Measurements from ENCODE around the gene CLIC1.

CLIC1 gene

GRCh38 chr6:31761343-31761742 lies 25.0 kb upstream of the CLIC1 start:
- TF ChIP-seq CTCF (IDR thresholded peaks at IDR 0.05; ENCODE audit: low read depth, low read length), result no peak
- H3K4me3 ChIP-seq (ENCODE audit: low read depth, low read length), result no peak overlapping the region

GRCh38 chr6:31760790-31761189 lies 24.5 kb upstream of the CLIC1 start:
- no peak overlapping the region for H3K4me3 ChIP-seq (ENCODE audit: low read depth, low read length)
- no peak for TF ChIP-seq CTCF (IDR thresholded peaks at IDR 0.05; ENCODE audit: low read depth, low read length)

GRCh38 chr6:31758281-31758680 lies 22.0 kb upstream of the CLIC1 start:
- TF ChIP-seq CTCF (IDR thresholded peaks at IDR 0.05; ENCODE audit: low read depth, low read length), result no peak

GRCh38 chr6:31752739-31753319 lies 16.5 kb upstream of the CLIC1 start:
- H3K4me3 ChIP-seq (ENCODE audit: low read depth, low read length), result no peak overlapping the region
- no peak for TF ChIP-seq CTCF (IDR thresholded peaks at IDR 0.05; ENCODE audit: low read depth, low read length)

More at GRCh38 chr6:31758281-31758680, 22.0 kb upstream of the CLIC1 start:
- H3K4me3 ChIP-seq (ENCODE audit: low read depth, low read length), result no peak overlapping the region

GRCh38 chr6:31750411-31751022 lies 14.2 kb upstream of the CLIC1 start:
- TF ChIP-seq CTCF (IDR thresholded peaks at IDR 0.05; ENCODE audit: low read depth, low read length), result no peak
- H3K4me3 ChIP-seq (ENCODE audit: low read depth, low read length), result no peak overlapping the region

- H3K4me3 ChIP-seq (ENCODE audit: low read depth, low read length), result no peak overlapping the region
- no peak for TF ChIP-seq CTCF (IDR thresholded peaks at IDR 0.05; ENCODE audit: low read depth, low read length)
Measured at GRCh38 chr6:31749301-31750036, 13.1 kb upstream of the CLIC1 start.

- no peak overlapping the region for H3K4me3 ChIP-seq (ENCODE audit: low read depth, low read length)
- no peak for TF ChIP-seq CTCF (IDR thresholded peaks at IDR 0.05; ENCODE audit: low read depth, low read length)
Measured at GRCh38 chr6:31744422-31744821, 8.1 kb upstream of the CLIC1 start.
